ENCODE measurements around the gene RDH5. TPM values are rescaled to one million over a fixed set of nuclear protein-coding genes. Genes with fewer than 3 reads are reported as not detected.

RDH5 gene
- total and polyA plus RNA-seq, 2 of the 13 experiments (the other 11 are each of a cell fraction or from before 2014, with no cell fraction given): 2.6 to 5.7 TPM

GRCh38 chr12:55720894-55721444 lies 776 bp downstream of the RDH5 start (continued):
- no peak for TF ChIP-seq ZSCAN30 (CRISPR knock-in tag; IDR thresholded peaks at IDR 0.05)
- peak; percentile 48; the same call in 1 of the 2 replicates for TF ChIP-seq MTA1 (CRISPR knock-in tag; IDR thresholded peaks at IDR 0.05; ENCODE audit: borderline replicate concordance)
- no peak for TF ChIP-seq ETS1 (CRISPR knock-in tag; IDR thresholded peaks at IDR 0.05)
- TF ChIP-seq ELK4 (CRISPR knock-in tag; IDR thresholded peaks at IDR 0.05; ENCODE audit: borderline replicate concordance): no peak
- TF ChIP-seq ZNF205 (CRISPR knock-in tag; IDR thresholded peaks at IDR 0.05): no peak
- no peak for TF ChIP-seq MTF1 (CRISPR knock-in tag; IDR thresholded peaks at IDR 0.05)
- TF ChIP-seq ZZZ3 (CRISPR knock-in tag; IDR thresholded peaks at IDR 0.05; ENCODE audit: borderline replicate concordance): no peak
- no peak for TF ChIP-seq ZEB1 (IDR thresholded peaks at IDR 0.05; ENCODE audit: insufficient replicate concordance, low read depth)
- no peak for TF ChIP-seq SP1 (IDR thresholded peaks at IDR 0.05)
- no peak for TF ChIP-seq SP1 (CRISPR knock-in tag; IDR thresholded peaks at IDR 0.05)
- TF ChIP-seq RFXANK (CRISPR knock-in tag; IDR thresholded peaks at IDR 0.05): no peak
- no peak for TF ChIP-seq ZNF567 (CRISPR knock-in tag; IDR thresholded peaks at IDR 0.05; ENCODE audit: borderline replicate concordance)
- no peak for TF ChIP-seq ETV5 (CRISPR knock-in tag; IDR thresholded peaks at IDR 0.05; ENCODE audit: borderline replicate concordance)
- no peak for TF ChIP-seq PHF20 (CRISPR knock-in tag; IDR thresholded peaks at IDR 0.05)
- no peak for TF ChIP-seq MBD4 (IDR thresholded peaks at IDR 0.05; ENCODE audit: borderline replicate concordance, low read length)
- TF ChIP-seq NFE2 (CRISPR knock-in tag; IDR thresholded peaks at IDR 0.05): no peak
- no peak for TF ChIP-seq ZNF253 (CRISPR knock-in tag; IDR thresholded peaks at IDR 0.05; ENCODE audit: borderline replicate concordance)
- TF ChIP-seq CBX2 (IDR thresholded peaks at IDR 0.05; ENCODE audit: low read depth, low read length): no peak
- TF ChIP-seq CBX2 (CRISPR knock-in tag; IDR thresholded peaks at IDR 0.05; ENCODE audit: low read depth): no peak
- no peak for TF ChIP-seq ZNF3 (CRISPR knock-in tag; IDR thresholded peaks at IDR 0.05)
- TF ChIP-seq, protein P1, sequence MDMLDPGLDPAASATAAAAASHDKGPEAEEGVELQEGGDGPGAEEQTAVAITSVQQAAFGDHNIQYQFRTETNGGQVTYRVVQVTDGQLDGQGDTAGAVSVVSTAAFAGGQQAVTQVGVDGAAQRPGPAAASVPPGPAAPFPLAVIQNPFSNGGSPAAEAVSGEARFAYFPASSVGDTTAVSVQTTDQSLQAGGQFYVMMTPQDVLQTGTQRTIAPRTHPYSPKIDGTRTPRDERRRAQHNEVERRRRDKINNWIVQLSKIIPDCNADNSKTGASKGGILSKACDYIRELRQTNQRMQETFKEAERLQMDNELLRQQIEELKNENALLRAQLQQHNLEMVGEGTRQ (IDR thresholded peaks at IDR 0.05; ENCODE audit: low read depth, low read length): no peak
- TF ChIP-seq, protein P1 (CRISPR knock-in tag; IDR thresholded peaks at IDR 0.05; ENCODE audit: borderline replicate concordance): no peak
- TF ChIP-seq, protein P2, sequence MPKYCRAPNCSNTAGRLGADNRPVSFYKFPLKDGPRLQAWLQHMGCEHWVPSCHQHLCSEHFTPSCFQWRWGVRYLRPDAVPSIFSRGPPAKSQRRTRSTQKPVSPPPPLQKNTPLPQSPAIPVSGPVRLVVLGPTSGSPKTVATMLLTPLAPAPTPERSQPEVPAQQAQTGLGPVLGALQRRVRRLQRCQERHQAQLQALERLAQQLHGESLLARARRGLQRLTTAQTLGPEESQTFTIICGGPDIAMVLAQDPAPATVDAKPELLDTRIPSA (CRISPR knock-in tag; IDR thresholded peaks at IDR 0.05; ENCODE audit: borderline replicate concordance): no peak
- no peak for TF ChIP-seq KMT2B (CRISPR knock-in tag; IDR thresholded peaks at IDR 0.05)
- no peak for TF ChIP-seq CHD4 (IDR thresholded peaks at IDR 0.05; ENCODE audit: borderline replicate concordance, low read length)
- TF ChIP-seq, protein P3, sequence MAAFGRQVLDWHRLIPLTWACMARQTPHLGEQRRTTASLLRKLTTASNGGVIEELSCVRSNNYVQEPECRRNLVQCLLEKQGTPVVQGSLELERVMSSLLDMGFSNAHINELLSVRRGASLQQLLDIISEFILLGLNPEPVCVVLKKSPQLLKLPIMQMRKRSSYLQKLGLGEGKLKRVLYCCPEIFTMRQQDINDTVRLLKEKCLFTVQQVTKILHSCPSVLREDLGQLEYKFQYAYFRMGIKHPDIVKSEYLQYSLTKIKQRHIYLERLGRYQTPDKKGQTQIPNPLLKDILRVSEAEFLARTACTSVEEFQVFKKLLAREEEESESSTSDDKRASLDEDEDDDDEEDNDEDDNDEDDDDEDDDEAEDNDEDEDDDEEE (CRISPR knock-in tag; IDR thresholded peaks at IDR 0.05): no peak
